GM18499 (cell line): ENCODE measurements around the gene IL1RAPL1.

Experiments
- ATAC-seq: cut with Tn5 transposase; IDR thresholded peaks from one replicate; pipeline ENCODE4 v1.9.1; 2021; ENCODE audit warnings: moderate number of reproducible peaks; ENCODE audit not compliant: insufficient read depth, unreplicated experiment

Gene IL1RAPL1

GRCh38 chrX:28586981-28587551 is at the start of gene IL1RAPL1:
IL1RAPL1 (plus strand) TSS chrX:28587446.
- ATAC-seq, result no peak

- no peak for ATAC-seq
Measured at GRCh38 chrX:28542791-28543190, 44.5 kb upstream of the IL1RAPL1 start.

GRCh38 chrX:28549838-28550237 is 37.4 kb upstream of the IL1RAPL1 start:
- no peak for ATAC-seq

GRCh38 chrX:28550331-28550872 is 36.8 kb upstream of the IL1RAPL1 start:
- no peak for ATAC-seq

GRCh38 chrX:28552322-28552721 is 34.9 kb upstream of the IL1RAPL1 start:
- ATAC-seq, result no peak

GRCh38 chrX:28552882-28553829 is 34.1 kb upstream of the IL1RAPL1 start:
- no peak for ATAC-seq

GRCh38 chrX:28576117-28576516 is 11.1 kb upstream of the IL1RAPL1 start:
- no peak for ATAC-seq

- no peak for ATAC-seq
Measured at GRCh38 chrX:28581522-28581921, 5.7 kb upstream of the IL1RAPL1 start.

- no peak for ATAC-seq
Measured at GRCh38 chrX:28582511-28582910, 4.7 kb upstream of the IL1RAPL1 start.

GRCh38 chrX:28584025-28584424 is 3.2 kb upstream of the IL1RAPL1 start:
- no peak for ATAC-seq

- no peak for ATAC-seq
Measured at GRCh38 chrX:28585767-28586166, 1.5 kb upstream of the IL1RAPL1 start.

- ATAC-seq, result no peak
Measured at GRCh38 chrX:28586286-28586685, 960 bp upstream of the IL1RAPL1 start.

GRCh38 chrX:28589046-28589445 is 1.8 kb downstream of the IL1RAPL1 start:
- no peak for ATAC-seq

GRCh38 chrX:28590396-28590795 is 3.1 kb downstream of the IL1RAPL1 start:
- no peak for ATAC-seq

- no peak for ATAC-seq
Measured at GRCh38 chrX:28591542-28591941, 4.3 kb downstream of the IL1RAPL1 start.

- no peak for ATAC-seq
Measured at GRCh38 chrX:28595346-28595745, 8.1 kb downstream of the IL1RAPL1 start.

- ATAC-seq, result no peak
Measured at GRCh38 chrX:28599957-28600356, 12.7 kb downstream of the IL1RAPL1 start.

- no peak for ATAC-seq
Measured at GRCh38 chrX:28609003-28609402, 21.8 kb downstream of the IL1RAPL1 start.

GRCh38 chrX:28609917-28610613 is 22.8 kb downstream of the IL1RAPL1 start:
- no peak for ATAC-seq

GRCh38 chrX:28610746-28611145 is 23.5 kb downstream of the IL1RAPL1 start:
- no peak for ATAC-seq

GRCh38 chrX:28613558-28613957 is 26.3 kb downstream of the IL1RAPL1 start:
- ATAC-seq, result no peak
